ENCODE measurements around the gene ANKRD11. TPM values are rescaled to one million over a fixed set of nuclear protein-coding genes. Genes with fewer than 3 reads are reported as not detected.
A peak's percentile ranks its signal among the peaks of the same experiment; 100 is the strongest.

The ANKRD11 gene
- total RNA-seq, 1 experiment from 2014 or later = 266 TPM

GRCh38 chr16:89408315-89408714, 82.0 kb downstream of the ANKRD11 start (continued):
- TF ChIP-seq YY1 (IDR thresholded peaks at IDR 0.05; ENCODE audit: extremely low read depth, insufficient replicate concordance, low read depth, low read length) (no peak), CTCF (IDR thresholded peaks at IDR 0.05 in 2 of 3, conservative IDR thresholded peaks at IDR 0.05 in 1 of 3; ENCODE audit: borderline replicate concordance in 1 of 3, insufficient read depth in 1 of 3, low read depth in 2 of 3, low read length in 2 of 3) (no peak), TCF7L2 (IDR thresholded peaks at IDR 0.05; ENCODE audit: borderline replicate concordance, extremely low read depth, insufficient read depth, insufficient read length) (no peak)

GRCh38 chr16:89407925-89408300, 82.4 kb downstream of the ANKRD11 start:
- peaks cover 69% of the 10 kb centered on the region; the same call in 1 of the 2 replicates for H4K20me1 ChIP-seq (ENCODE audit: insufficient read depth)
- H3K9me3 ChIP-seq (ENCODE audit: control insufficient read depth in 1 of 2, insufficient read depth in 1 of 2, low read depth in 1 of 2, low read length in 2 of 2) = no peaks in the 10 kb centered on the region
- H3K27me3 ChIP-seq (ENCODE audit: insufficient read depth, low read length) = no peaks in the 10 kb centered on the region
- RAD21 ChIA-PET (ENCODE audit: low non-redundant PET in 1 of 2, low total read pairs in 2 of 2, uncharacterized antibody in 2 of 2, unreplicated experiment in 2 of 2) = no interaction called here
- H3K9me2 ChIP-seq (ENCODE audit: insufficient read depth) = no peaks in the 10 kb centered on the region
- BruUV-seq (replicated peaks) = no TSS peak
- no peak overlapping the region for H3K4me3 ChIP-seq (replicated peaks in 1 of 2; ENCODE audit: low read depth in 1 of 2, low read length in 2 of 2)
- H3K4me1 ChIP-seq (ENCODE audit: control insufficient read depth in 1 of 2, insufficient read depth in 2 of 2, low read length in 2 of 2) = peaks cover 6 to 50% of the 10 kb centered on the region in 2 experiments
- H2AFZ ChIP-seq (ENCODE audit: low read depth, low read length, poor library complexity, severe bottlenecking) = no peak overlapping the region
- no peak for TF ChIP-seq ZFX (IDR thresholded peaks at IDR 0.05)
- no peak for TF ChIP-seq REST (IDR thresholded peaks at IDR 0.05; ENCODE audit: low read depth)
- POLR2A ChIA-PET = no interaction called here
- peaks cover 100% of the 10 kb centered on the region for H3K79me2 ChIP-seq (ENCODE audit: insufficient read depth, low read length)
- H3K4me2 ChIP-seq (ENCODE audit: low read length) = no peak overlapping the region
- DNase-seq (ENCODE audit: low read depth, low spot score) (no peak), ATAC-seq (peak; percentile 12; the same call in 1 of the 2 replicates)
- H3K36me3 ChIP-seq (ENCODE audit: control insufficient read depth in 1 of 2, insufficient read depth in 2 of 2, low read length in 2 of 2) = no peaks in the 10 kb centered on the region
- H3K27ac ChIP-seq (ENCODE audit: low read depth, low read length) = no peak overlapping the region
- intact Hi-C loops (cut with micrococcal nuclease) = no loop called here
- H3K9ac ChIP-seq (ENCODE audit: low read length) = no peak overlapping the region
- CTCF ChIA-PET = no interaction called here

Data from HCT116 (cell line).